ENCODE results near the gene ZBTB42.

- TF ChIP-seq POLR2A (IDR thresholded peaks at IDR 0.05), result no peak
- TF ChIP-seq POLR2AphosphoS5 (IDR thresholded peaks at IDR 0.05), result no peak
Measured at GRCh38 chr14:104844306-104845032, 43.6 kb downstream of the ZBTB42 start.

All from prostate gland (tissue), 1 donor.